ENCODE results near the gene TCF23.

GRCh38 chr2:27102329-27102728 lies 46.5 kb upstream of the TCF23 start:
- TF ChIP-seq TAF1 (IDR thresholded peaks at IDR 0.05; ENCODE audit: low read depth, low read length) = no peak
- no peak for TF ChIP-seq POLR2AphosphoS5 (IDR thresholded peaks at IDR 0.05; ENCODE audit: low read depth, low read length)
- TF ChIP-seq SPI1 (IDR thresholded peaks at IDR 0.05; ENCODE audit: low read depth, low read length) = no peak
- TF ChIP-seq POLR2A (IDR thresholded peaks at IDR 0.05; ENCODE audit: low read depth, low read length) = no peak
- no peak for TF ChIP-seq POU2F2 (IDR thresholded peaks at IDR 0.05; ENCODE audit: low read depth, low read length)

Measured in GM12891 (cell line).